EL (cell line): ENCODE data around the gene GULP1.

Experiments used
- DNase-seq: peaks from one replicate; pipeline ENCODE4 v3.0.0-alpha.2; 2016

Gene GULP1

GRCh38 chr2:188326669-188327301 is 35.1 kb downstream of the GULP1 start:
- no peak for DNase-seq

DNA sequence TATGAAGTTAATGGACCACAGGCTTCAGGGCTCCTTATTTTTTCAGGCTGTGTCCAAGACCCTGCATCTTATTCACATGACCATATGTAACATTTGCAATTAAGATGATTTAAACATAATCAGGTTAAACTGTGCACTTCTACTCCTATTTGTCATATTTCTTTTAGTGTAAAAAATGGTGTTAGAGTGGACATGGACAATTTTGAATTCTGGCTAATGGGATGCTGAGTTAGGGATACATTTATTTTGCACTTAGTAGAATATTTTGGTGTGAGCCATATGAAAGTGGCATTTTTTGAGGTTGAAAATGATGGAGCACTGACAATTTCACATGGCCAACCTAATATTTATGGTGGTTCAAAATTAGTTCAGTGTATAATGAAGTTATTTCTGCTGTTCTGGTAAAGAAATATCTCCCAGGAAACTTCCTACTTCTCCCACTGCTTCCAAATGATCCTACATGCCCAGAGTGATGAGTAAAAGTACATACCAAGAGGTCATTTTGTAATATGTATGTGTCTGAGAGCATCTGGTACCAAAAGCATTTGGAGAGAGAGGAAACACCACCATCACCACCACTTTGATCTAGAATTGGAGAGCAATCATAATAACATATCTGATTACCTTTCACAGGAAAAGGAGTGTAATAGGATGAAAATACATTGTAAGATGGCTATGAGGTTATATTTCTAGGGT is 36.0 kb downstream of the GULP1 start:
- DNase-seq = no peak

- DNase-seq = no peak
Observed at GRCh38 chr2:188328419-188328818, 36.7 kb downstream of the GULP1 start.

DNA sequence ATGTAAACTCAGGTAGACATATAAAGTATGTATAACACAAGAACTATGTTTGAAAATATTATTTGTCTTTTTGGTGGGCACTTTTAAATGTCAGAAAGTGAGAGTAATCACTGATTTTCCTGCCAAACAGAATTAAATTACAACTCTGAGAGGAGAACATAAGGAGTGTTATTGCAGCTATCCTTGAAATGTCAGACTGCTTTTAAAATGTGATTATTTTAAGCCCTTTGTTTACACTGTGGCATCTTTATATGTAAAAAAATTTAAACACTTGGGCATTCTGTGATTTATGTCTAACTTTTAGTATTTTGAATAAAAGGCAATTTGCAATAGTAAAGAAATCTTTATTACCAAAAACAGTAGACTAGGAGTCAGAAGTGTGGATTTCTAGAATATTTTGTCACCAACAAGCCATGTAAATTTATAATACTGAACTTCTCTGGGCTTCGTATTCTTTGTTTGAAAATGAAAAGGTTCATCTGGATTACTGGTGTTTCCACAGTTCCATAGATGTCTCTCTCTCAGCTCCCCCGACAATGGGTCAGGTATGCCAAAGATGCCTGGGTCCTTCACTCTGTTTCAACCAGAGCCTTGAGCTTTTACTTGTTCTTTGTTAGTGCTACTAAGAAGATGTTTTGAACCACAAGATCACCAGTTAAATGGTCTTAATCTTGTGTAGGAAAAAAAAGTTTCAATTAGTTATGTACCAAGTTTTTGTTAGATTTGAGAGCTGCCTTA is 38.8 kb downstream of the GULP1 start:
- DNase-seq = no peak

DNA sequence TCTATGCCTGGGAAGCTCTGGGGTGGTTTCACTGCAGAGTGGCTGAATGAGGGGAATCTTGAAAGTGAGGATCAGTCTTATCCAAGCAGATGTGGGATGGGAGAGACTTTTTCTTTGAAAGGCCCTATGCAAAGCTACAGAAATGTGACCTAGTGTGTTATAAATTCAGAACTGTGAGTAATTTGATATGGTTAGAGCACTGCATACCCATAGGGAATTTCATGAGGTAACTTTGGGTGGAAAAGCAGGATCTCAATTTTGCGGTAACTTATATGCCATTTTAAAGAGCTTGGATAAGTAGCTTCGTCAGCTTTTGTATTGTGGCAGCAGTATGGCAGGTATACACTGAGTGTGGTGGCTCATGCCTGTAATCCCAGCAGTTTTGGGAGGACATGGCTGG is 40.9 kb downstream of the GULP1 start:
- no peak for DNase-seq

DNA sequence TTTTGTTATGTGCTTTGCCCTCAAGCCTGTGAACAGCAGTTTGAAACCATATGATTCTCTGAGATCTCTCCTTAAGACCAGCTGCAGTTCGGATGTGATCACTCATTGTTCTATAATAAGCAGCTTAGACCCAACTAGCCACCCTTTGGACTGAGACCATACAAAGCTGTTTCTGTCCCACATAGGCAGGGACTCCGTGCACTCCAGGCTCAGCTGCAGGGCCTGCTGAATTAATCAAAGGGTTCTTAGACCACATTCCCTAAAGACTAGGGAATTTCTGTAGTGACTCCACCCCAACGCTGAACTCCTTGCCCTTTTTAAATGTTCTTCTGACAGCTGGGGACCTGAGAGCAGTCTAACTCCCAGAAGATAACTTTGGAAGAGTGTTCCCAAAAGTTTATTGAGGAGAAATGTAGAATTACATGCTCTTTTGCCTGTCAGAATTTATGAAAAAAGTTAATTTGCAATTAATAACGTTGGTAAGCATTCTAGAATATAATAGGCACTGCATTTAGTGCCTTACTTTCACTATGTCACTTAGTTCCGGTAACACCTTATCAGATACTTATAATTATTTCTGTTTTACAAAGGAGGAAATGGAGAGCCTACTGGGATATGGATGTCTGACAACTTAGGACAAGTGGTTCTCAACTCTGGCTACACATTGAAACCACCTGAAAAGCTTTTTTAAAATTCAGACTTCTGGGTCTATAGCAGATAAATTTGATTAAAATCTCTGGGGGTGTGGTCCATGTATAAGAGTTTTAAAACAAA is 42.3 kb downstream of the GULP1 start:
- no peak for DNase-seq

DNA sequence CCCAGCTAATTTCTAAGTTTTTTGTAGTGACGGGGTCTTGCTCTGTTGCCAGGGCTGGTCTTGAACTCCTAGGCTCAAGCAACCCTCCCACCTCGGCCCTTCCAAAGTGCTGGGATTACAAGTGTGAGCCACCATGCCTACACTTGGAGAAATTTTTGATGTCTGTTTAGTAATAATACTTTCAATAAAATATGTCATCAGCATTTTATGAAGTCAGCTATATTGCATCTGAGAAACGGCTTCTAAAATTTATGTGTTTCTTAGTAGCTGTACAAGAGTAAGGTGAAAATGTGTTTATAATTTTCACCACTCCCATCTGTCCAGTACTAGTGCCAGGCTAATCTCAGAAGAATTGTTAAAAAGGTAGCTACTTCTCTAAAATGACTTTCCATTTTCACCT is 46.8 kb downstream of the GULP1 start:
- DNase-seq = no peak

DNA sequence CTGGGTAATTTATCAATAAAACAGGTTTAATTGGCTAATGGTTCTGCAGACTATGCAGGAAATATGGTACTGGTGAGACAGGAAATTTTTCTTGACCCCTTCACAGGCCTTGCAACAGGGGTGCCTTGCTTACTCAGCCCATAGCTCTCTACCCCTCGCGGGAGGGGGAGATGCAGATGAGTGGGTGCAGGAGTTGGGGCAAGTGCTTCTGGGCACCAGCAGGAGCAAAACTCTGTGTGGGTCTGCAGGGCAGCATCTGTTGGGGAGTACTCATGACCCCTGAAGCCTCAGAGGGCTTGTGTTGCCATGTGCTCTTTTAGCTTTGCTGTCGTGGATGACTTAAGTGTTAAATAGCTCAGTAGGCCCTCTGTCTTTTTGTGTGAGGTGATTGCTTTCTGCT is 48.6 kb downstream of the GULP1 start:
- no peak for DNase-seq

- no peak for DNase-seq
Observed at GRCh38 chr2:188345020-188345419, 53.3 kb downstream of the GULP1 start.

DNA sequence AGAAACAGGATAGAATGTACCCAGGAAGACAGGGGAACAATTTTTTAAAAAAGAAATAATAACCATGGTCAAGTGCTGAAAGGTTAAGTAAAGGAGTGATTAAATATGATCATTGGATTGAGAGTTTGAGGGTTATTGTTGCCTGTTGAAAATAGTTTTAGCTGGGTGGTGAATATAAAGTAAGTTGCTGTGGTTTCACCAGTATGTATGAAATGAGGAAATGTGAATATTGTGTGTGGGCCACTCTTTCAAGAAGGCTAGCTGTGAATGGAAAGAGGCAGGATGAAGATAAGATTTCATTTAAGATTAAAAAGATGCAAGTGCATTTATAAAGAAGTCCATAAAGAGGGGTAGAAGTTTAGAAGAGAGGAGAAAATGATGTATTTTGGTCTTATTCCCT is 53.8 kb downstream of the GULP1 start:
- peak; percentile 13 for DNase-seq

- DNase-seq = peak; percentile 33
Observed at GRCh38 chr2:188345831-188346458, 54.3 kb downstream of the GULP1 start.

- DNase-seq = no peak
Observed at GRCh38 chr2:188349019-188349418, 57.3 kb downstream of the GULP1 start.

DNA sequence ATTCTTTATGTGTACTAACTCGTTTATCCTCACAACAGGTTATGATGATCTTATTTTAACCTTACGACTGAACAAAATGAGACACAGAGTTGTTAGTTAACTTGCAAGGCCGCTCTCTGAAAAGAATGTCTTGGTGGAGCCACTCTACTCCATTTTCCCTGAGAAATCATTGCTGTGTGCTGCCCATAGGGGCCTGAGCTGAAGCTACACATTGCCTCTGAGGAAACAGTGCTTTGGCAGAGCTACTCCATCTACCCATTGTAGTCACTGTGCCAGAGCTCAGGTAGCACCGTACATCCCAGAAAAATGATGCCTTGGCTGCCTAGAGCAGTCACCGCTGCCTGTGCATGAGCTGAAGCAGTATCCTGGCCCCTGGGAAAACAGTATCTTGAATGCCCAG is 61.6 kb downstream of the GULP1 start:
- no peak for DNase-seq

DNA sequence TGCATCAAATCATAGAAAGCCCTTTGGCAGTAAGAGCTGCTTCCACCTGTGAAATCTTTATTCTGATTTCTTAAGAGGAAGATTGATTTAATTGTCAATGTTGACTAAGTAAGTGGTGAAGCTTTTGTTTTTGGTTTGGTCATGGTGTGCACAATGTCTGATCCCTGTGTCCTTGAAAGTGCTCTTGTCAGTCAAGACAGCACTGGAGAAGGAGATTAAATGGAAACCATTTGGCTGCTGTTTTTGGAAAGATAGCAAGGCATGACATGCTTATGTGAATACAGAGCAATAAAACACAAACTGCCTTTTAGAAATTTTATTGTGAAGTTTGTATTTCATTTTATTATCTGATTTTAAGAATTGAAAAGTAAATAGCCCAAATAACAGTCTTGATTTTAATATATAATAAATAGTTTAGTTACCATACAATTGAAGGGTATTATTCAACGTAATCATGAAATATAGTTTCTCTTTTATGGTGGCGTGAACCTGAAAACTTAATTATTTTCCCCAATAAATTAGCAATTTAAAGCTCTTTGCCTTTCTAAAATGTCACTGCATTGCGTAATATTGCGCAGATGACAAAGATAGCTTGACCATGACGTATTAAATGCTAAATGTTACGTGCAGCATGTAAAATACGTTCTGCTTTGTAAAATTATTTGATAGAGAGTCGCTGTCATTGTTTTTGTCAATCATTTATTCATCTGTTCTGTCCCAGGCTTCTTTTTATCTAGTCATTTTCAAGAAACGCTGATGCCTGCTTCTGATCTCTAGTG is 69.0 kb downstream of the GULP1 start:
- no peak for DNase-seq

GRCh38 chr2:188364033-188364630 is 72.5 kb downstream of the GULP1 start:
- DNase-seq = no peak

GRCh38 chr2:188365058-188365641 is 73.5 kb downstream of the GULP1 start:
- DNase-seq = no peak

- no peak for DNase-seq
Observed at GRCh38 chr2:188367164-188367563, 75.5 kb downstream of the GULP1 start.

- DNase-seq = peak; percentile 71
Observed at GRCh38 chr2:188369365-188369764, 77.7 kb downstream of the GULP1 start.

DNA sequence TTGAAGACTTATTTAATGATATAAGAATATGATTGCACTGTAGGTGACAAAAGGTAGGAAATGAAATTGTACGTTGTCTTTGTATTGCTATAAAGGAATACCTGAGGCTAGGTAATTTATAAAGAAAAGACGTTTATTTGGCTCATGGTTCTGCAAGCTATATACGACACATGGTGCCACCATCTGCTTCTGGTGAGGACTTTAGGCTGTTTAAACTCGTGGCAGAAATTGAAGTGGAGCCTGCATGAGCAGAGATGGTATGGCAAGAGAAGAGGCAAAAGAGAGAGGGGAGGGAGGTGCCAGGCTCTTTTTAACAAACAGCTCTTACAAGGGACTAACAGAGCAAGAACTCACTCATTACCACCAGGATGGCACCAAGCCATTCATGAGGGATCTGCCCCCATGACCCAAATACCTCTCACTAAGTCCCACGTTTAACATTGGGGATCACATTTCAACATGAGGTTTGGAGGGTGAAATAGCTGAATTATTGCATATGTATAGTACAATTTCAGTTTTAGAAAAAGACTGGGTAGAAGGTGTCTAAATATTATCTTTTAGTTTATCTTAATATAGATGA is 86.8 kb downstream of the GULP1 start:
- DNase-seq = no peak

DNA sequence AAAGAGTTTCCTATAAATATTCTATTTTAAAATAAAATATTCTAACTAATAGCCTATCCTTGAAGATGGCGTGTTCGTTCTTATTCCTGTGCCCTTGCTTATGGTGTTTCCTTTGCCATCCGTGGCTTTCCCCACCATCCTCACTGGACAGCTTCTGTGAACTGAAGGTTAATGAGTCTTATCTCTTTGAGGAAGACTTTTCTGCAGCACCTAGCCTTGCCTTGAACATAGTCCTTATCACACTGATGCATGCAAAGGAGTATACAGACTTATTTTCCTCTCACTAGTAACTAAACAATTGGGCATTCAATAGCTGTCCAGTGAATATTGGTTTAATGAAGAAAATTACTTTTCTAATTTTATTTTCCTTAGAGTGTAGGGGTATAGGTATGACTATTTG is 88.1 kb downstream of the GULP1 start:
- DNase-seq = no peak

DNA sequence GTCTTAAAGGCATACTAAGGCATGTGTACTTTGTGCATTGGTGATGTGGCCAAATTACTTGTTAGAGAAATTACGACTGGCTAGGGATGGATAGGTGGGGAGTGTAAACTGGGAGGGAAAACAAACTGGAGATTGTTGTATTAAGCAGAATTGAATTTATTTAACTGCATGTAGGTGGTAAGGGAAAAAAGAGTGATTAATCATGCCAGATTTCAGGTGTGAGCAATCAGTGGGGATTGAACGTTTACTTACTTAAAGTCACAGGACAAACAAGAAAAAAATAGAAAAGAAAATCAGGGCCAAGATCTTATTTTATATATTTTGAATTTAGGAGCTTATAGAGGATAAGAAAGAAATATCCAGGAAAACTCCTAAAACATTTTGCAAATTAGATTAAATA is 88.6 kb downstream of the GULP1 start:
- DNase-seq = no peak
